HG03139 (cell line): ENCODE data around the gene GRHL1.
A peak's percentile ranks its signal among the peaks of the same experiment; 100 is the strongest.
"Not testable (repeated sequence)": the region's sequence is repeated elsewhere in the genome, so short reads cannot be mapped to it uniquely, and the experiment has no call there.

Experiments
- ATAC-seq: cut with Tn5 transposase; IDR thresholded peaks from one replicate; pipeline ENCODE4 v1.9.1; 2021; ENCODE audit not compliant: unreplicated experiment

GRHL1 gene

GRCh38 chr2:9951522-9952285, at the start of gene GRHL1:
TSS of gene GRHL1 (plus strand) at chr2:9951693. CDS start at chr2:9951834, 141 bp downstream.
- peak; percentile 94 for ATAC-seq

DNA sequence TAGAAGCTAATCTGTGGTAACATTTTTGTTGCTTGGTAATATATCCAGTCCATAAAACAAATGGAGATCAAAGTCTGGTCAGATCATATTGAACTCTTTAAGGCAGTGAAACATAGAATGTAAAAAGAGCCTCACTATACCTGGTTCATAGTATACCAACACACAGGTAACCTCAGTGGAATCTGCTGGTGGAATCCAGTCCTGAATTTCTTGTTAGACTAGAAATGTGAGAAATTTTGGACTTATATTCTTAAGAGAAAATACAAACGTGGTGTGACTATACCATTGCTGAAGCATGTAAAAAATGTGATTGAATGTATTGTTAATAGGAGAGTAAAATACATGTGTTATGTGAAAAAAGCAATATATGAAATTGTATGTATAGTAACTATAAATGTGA, 46.1 kb upstream of the GRHL1 start:
- no peak for ATAC-seq

GRCh38 chr2:9907402-9907801, 44.1 kb upstream of the GRHL1 start:
- ATAC-seq = no peak

DNA sequence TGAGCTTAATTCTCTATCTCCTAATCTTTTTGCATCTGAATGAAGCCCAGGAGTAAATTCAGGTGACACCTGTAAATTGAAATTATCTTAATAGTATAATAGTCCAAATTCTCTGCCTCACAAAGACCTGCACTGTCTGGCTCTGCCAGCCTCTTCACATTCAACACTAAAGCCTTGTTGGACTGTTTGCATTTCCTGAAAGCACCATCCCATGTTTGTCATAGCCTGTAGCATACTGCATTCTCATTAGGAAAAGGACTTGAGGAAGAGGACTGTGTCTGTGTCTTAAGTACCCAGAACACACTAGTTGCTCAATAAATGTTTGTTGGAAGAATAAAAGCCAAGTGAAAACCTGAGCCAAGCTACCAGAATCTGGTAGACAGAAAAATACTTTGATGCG, 42.9 kb upstream of the GRHL1 start:
- ATAC-seq = no peak

DNA sequence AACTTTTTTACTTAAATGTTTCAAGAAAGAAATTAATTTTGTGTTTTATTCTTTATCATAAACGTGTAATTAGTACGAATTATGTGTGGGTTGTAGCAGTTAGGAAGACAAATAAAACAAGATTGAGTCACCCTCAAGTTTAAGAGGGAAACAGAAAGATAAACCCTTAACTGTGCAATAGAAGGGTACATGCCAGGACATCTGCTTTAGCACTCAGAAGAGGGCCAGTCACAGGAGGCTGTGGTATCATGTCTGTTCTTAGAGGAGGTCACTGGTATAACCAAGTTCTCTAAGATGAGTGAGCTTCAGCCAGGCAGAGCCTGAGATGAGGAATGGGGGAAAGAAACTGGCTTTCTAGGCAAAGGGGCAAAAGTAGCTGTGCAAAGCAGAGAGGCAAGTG, 42.4 kb upstream of the GRHL1 start:
- ATAC-seq = no peak

DNA sequence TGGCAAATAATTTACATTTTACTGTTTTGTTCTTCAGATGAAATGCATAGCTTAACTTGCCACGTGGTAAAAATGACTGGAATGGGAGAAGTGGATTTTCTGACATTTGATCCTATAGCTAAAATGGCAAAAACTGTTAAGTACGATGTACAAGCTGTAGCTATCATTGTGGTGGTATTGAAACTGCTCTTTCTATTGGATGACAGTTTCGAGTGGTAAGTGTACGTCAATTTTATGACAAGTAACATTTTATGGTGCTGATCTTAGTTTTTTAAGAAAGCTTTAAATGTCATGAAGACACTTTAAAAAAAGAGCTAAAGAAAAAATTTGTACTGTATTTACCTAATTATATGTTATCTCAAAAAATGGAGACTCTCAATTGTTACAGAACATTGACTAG, 40.8 kb upstream of the GRHL1 start:
- no peak for ATAC-seq

- no peak for ATAC-seq
Observed at GRCh38 chr2:9912468-9912867, 39.0 kb upstream of the GRHL1 start.

- peak; percentile 98 for ATAC-seq
Observed at GRCh38 chr2:9914384-9915065, 37.0 kb upstream of the GRHL1 start.

GRCh38 chr2:9918275-9918674, 33.2 kb upstream of the GRHL1 start:
- ATAC-seq = no peak

DNA sequence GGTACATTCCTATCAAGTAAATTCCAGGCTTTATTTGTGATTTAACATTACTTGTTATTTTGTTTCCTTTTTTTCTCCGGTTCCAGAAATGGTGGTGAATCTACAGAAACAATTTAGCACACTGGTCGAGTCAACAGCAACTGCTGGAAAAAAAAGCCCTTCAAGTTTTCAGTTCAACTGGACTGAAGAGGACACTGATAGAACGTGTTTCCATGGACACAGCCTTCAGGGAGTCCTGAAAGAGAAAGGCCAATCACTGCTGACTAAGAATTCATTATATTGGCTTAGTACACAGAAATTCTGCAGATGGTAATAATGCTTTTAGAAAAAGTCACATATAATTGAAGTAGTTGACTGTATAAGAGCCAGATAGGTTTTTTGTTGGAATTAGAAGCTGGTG, 32.0 kb upstream of the GRHL1 start:
- no peak for ATAC-seq

- ATAC-seq = not testable (repeated sequence)
Observed at GRCh38 chr2:9927020-9927419, 24.5 kb upstream of the GRHL1 start.

GRCh38 chr2:9937258-9937657, 14.2 kb upstream of the GRHL1 start:
- no peak for ATAC-seq

GRCh38 chr2:9937968-9938367, 13.5 kb upstream of the GRHL1 start:
- ATAC-seq = no peak

- no peak for ATAC-seq
Observed at GRCh38 chr2:9939587-9940485, 11.7 kb upstream of the GRHL1 start.

DNA sequence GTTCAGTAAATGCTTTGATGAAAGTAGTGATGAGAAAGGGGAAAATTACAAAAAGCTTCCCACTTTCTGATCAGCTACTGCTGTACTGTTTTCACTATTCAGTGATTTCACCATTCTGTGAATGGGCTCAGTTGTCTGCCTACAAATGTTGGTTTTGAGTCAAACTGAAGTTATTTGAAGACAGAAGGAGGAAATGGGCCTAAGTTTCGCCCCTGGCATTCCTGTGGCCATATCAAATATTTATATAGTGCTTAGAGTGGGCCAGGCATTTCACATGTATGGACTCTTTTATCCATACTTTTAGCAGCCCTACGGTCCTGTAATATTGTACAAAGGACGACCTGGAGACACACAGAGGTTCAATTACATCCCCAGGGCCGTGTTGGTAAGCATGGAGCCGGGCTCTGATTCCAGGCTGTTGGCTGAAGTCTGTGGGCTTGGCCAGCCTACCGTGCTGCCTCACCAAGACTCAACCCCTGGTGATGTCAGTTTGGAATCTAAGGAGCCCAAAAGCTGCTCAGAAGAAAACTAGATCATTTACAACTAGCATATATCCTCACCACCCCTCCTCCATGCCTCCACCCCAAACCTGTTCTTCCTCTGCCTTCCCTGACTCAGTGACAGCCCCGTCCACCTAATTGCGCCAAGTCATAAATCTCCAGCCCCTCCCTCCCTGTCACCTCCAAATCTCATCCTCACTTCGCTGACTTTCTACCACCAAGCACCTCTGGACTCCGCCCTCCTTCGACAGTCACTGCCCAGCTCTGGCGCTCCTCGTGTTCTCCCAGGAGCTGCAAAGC, 10.1 kb upstream of the GRHL1 start:
- ATAC-seq = no peak

GRCh38 chr2:9941996-9942390, 9.5 kb upstream of the GRHL1 start:
- ATAC-seq = no peak

GRCh38 chr2:9944330-9944758, 7.1 kb upstream of the GRHL1 start:
- ATAC-seq = no peak

DNA sequence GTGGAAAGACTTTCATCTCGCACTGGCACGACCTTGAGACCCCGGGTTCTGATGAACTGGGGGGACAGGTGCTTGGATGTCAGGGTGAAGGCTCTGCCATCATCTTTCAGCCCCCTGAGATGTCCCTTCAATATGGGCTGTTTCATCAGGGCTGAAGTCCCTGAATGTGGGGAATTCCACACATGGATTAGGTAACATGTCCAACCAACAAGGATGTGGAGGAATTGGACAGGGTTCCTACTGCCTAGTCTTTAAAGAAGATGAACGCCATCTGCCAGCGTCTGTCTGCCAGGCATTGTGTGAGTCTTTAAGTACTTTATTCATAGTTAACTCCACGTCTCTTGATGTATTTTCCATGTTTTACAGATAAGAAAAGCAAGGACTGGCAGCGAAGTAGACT, 5.9 kb upstream of the GRHL1 start:
- ATAC-seq = no peak

DNA sequence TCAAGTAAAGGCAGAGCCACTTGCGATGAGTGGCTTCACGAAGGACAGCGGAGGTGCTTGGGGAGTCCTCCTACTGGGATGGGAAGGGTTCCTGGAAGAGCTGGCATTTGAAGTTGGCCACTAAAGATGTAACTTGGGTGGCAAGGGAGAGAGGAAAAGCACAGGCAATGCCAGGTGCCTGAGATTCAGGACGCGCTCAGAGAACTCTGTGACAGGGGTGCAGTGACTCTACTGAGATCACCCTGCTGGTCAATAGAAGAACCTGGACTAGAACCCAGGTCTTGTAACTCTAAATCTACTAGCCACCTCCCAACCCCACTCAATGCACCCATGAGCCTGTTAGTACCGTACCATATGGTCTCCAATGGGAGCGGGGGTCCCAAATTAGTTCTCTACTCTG, 5.4 kb upstream of the GRHL1 start:
- no peak for ATAC-seq

- no peak for ATAC-seq
Observed at GRCh38 chr2:9946818-9947217, 4.7 kb upstream of the GRHL1 start.

DNA sequence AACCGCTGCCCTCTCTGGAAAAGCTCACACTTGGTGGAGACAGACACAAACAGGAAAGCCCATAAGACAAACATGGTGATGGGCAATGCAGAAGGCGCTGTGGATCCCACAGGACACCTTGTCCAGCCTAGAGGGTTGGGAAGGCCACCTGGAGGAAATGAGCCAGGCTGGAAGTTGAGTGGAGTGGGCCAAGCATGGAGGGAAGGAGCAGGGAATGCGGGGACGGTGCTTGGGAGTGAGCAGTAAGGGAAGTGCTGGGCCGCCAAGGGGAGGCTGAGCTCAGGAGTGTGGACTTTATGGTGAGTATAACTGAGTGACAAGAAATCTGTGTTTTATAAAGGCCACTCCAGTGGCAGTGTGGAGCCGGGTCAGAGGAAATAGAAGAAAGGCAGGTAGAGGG, 2.8 kb upstream of the GRHL1 start:
- no peak for ATAC-seq
